ENCODE results near the gene FAM111B.
"Not testable (repeated sequence)": the region's sequence is repeated elsewhere in the genome, so short reads cannot be mapped to it uniquely, and the experiment has no call there.

FAM111B gene

DNA sequence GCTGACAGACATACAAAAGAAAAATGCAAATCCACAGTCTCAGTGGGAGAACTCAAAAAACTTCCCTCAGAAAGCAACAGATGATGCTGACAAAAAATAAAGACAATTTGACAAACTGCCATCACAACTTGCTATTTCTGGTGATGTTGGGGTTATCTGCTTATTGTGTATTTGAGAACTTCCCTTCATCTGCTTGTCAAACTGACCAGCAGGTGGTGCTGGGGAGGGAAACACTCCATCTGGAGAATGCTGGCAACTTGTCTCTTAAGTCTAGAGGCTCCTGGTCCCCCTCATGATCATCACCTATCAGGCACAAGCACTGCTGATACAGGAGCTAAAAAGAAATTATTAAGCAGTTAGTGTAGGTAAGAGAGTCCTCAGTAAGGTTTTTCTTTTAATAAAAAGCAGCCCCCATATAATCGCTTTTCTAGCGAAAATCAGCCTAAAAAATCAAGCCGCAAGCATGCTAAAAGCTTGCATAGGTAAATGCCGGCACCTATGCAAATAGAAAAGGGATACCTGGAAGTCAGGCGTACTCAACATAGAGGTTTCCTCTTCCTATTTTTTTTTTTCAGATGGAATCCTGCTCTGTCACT is 9.8 kb upstream of the FAM111B start:
- DNase-seq (ENCODE audit: low read depth): peak; percentile 66
- H3K4me3 ChIP-seq (ENCODE audit: control insufficient read depth, low read depth, low read length): no peak overlapping the region
- TF ChIP-seq, protein P1, sequence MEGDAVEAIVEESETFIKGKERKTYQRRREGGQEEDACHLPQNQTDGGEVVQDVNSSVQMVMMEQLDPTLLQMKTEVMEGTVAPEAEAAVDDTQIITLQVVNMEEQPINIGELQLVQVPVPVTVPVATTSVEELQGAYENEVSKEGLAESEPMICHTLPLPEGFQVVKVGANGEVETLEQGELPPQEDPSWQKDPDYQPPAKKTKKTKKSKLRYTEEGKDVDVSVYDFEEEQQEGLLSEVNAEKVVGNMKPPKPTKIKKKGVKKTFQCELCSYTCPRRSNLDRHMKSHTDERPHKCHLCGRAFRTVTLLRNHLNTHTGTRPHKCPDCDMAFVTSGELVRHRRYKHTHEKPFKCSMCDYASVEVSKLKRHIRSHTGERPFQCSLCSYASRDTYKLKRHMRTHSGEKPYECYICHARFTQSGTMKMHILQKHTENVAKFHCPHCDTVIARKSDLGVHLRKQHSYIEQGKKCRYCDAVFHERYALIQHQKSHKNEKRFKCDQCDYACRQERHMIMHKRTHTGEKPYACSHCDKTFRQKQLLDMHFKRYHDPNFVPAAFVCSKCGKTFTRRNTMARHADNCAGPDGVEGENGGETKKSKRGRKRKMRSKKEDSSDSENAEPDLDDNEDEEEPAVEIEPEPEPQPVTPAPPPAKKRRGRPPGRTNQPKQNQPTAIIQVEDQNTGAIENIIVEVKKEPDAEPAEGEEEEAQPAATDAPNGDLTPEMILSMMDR (conservative IDR thresholded peaks at IDR 0.05; ENCODE audit: control insufficient read depth, insufficient read depth, low read depth, low read length): peak; percentile 74

- H3K4me3 ChIP-seq (ENCODE audit: control insufficient read depth, low read depth, low read length); DNase-seq (ENCODE audit: low read depth): not testable (repeated sequence)
Observed at GRCh38 chr11:59097938-59098337, 9.1 kb upstream of the FAM111B start.

DNA sequence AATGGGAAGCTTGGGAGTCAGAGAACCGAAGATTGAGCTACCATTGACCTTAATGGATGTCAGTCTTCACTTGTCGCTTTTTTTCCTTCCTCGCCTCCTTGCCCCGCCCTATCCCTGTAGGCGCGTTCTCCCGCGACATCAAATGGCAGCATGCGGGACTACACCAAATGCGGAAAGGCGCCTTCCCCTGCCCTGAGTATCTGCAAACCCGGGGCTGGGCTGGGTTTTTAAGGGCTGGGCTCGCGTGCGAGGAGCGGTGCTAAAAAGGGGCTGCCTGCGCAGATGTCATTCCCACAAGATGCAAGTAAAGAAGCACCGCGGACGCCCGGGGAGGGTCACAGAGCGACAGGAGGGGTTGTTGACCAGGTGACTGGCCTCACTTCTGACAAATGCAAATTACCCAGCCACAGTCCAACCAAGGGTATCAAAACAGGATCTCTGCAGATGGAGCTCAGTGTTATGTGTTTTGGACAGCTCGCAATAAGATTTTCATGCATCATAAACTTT is 4.7 kb upstream of the FAM111B start:
- TF ChIP-seq, protein P1 (conservative IDR thresholded peaks at IDR 0.05; ENCODE audit: control insufficient read depth, insufficient read depth, low read depth, low read length): peak; percentile 31
- peak overlapping the region; percentile 5 for H3K4me3 ChIP-seq (ENCODE audit: control insufficient read depth, low read depth, low read length)
- DNase-seq (ENCODE audit: low read depth): peak; percentile 46

GRCh38 chr11:59107721-59108120 is 684 bp downstream of the FAM111B start:
- H3K4me3 ChIP-seq (ENCODE audit: control insufficient read depth, low read depth, low read length): peak overlapping the region; percentile 55
- DNase-seq (ENCODE audit: low read depth): not testable (repeated sequence)

DNA sequence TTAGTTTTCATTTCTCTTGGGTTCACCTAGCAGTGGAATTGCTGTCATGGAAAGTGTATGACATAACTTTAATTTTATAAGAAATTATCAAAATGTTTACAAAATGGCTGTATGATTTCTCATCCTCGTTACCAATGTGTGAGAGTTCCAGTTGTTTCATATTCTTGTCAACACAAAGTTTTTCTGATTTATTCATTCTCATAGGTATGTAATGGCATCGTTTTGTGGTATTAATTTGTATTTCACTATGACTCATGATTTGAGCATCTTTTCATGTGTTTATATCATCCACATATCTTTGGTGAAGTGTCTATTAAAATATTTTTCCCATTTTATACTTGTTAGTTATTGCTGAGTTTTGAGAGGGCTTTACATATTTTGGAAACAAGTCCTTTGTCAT is 5.5 kb downstream of the FAM111B start:
- no peak overlapping the region for H3K4me3 ChIP-seq (ENCODE audit: control insufficient read depth, low read depth, low read length)
- DNase-seq (ENCODE audit: low read depth): peak; percentile 8

GRCh38 chr11:59114344-59114743 is 7.3 kb downstream of the FAM111B start:
- H3K4me3 ChIP-seq (ENCODE audit: control insufficient read depth, low read depth, low read length): no peak overlapping the region
- DNase-seq (ENCODE audit: low read depth): no peak
- TF ChIP-seq, protein P1 (conservative IDR thresholded peaks at IDR 0.05; ENCODE audit: control insufficient read depth, insufficient read depth, low read depth, low read length): no peak

More for the DNA sequence above, 5.5 kb downstream of the FAM111B start:
- TF ChIP-seq, protein P1 (conservative IDR thresholded peaks at IDR 0.05; ENCODE audit: control insufficient read depth, insufficient read depth, low read depth, low read length): no peak

- DNase-seq (ENCODE audit: low read depth): no peak
- TF ChIP-seq, protein P1 (conservative IDR thresholded peaks at IDR 0.05; ENCODE audit: control insufficient read depth, insufficient read depth, low read depth, low read length): no peak
Observed at GRCh38 chr11:59115553-59115952, 8.5 kb downstream of the FAM111B start.

DNA sequence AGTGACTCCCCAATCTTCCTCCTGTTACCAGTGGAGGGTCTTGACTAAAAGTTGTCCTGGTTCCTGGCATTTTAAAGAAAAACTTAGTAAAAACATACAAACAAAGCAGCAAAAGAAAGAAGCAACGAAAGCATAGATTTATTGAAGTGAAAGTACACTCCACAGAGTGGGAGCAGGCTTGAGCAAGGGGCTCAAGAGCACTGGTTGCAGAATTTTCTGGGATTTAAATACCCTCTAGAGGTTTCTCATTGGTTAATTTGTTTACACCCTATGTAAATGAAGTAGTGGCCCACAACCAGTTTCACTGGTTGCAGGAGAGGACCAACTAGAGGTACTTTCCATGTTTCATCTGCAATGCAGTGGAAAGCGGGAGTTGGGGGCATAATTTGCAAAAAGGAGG is 10.7 kb downstream of the FAM111B start:
- TF ChIP-seq, protein P1 (conservative IDR thresholded peaks at IDR 0.05; ENCODE audit: control insufficient read depth, insufficient read depth, low read depth, low read length): no peak
- no peak for DNase-seq (ENCODE audit: low read depth)
- no peak overlapping the region for H3K4me3 ChIP-seq (ENCODE audit: control insufficient read depth, low read depth, low read length)

More at GRCh38 chr11:59115553-59115952, 8.5 kb downstream of the FAM111B start:
- no peak overlapping the region for H3K4me3 ChIP-seq (ENCODE audit: control insufficient read depth, low read depth, low read length)
